ENCODE data around the gene GMDS. TPM values are rescaled to one million over a fixed set of nuclear protein-coding genes. Genes with fewer than 3 reads are reported as not detected.

GMDS gene
- total RNA-seq, 2 experiments from 2014 or later, result 13.9 to 16.4 TPM

DNA sequence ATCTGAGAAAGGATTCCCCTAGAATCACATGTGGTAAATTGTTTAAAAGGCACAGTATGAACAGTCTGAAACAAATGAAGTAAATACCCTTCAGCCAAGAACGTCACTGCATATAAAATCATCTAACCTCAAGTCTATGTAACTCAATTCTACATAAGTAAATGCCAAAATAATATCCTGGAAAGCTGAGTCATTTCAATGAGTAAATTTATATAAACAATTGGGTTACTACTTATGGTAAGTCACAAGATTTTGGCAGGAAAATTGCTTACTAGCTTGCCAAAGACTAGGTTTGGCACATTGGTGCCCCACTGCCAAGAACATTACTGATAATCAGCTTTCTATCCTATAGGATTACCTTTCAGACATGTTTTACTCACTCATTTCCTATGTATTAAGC lies 8.4 kb downstream of the GMDS start:
- intact Hi-C loops (cut with DNase I, micrococcal nuclease), result no loop called here
- POLR2A ChIA-PET, result no interaction called here

DNA sequence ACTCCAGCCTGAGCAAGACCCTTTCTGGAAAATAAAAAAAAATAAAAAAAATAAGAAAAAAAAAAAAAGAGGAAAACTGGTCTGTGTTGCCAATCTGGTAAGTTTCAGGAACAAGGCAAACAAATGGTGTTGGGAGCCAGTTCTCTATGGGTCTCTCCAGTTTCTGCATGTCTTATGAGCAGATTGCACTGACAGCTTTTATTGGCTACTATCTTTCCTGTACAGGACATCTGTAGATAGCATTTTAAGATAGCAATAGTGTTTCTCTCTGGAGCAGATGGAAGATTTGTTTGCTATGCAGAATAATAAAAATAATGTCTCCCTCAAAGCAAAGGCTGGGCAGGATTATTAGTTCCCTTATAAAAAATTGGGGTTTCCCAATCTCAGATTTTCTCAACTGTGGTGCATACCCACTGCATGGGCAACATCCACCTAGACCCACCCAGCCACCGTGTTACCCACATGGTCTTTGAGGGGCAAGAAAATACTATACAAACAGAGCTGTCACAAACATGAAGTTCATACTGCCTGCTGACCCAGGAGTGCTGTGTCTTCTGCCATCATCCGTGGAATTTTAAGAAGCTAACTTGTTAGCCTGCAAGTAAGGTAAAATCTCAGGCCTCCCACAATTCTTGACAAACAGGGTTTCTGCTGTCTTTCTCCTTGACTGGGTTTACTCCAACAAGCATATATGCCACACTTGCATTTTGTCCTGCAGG lies 9.5 kb downstream of the GMDS start:
- Mint-ChIP-seq H3K4me1 (ENCODE audit: low read depth) (peaks cover 28% of the 10 kb centered on the region), H3K27me3 (no peaks in the 10 kb centered on the region), H3K27ac (no peak overlapping the region), H3K4me3 (no peak overlapping the region), H3K36me3 (ENCODE audit: low read depth) (no peaks in the 10 kb centered on the region), H3K9me3 (no peaks in the 10 kb centered on the region)
- CTCF ChIA-PET, result no interaction called here
- intact Hi-C loops (cut with DNase I, micrococcal nuclease), result no loop called here
- no peak overlapping the region for H3K4me3 ChIP-seq (ENCODE audit: low read length)
- H3K9me3 ChIP-seq (ENCODE audit: control insufficient read depth in 1 of 2, insufficient read depth in 1 of 2, low read length in 2 of 2), result no peaks in the 10 kb centered on the region
- DNase-seq (no peak), ATAC-seq (ENCODE audit: poor library complexity) (no peak)
- H3K4me1 ChIP-seq (ENCODE audit: insufficient read depth, low read length), result no peaks in the 10 kb centered on the region
- no peak overlapping the region for H3K27ac ChIP-seq (ENCODE audit: low read depth in 1 of 2, low read length in 2 of 2)
- TF ChIP-seq, protein P1, sequence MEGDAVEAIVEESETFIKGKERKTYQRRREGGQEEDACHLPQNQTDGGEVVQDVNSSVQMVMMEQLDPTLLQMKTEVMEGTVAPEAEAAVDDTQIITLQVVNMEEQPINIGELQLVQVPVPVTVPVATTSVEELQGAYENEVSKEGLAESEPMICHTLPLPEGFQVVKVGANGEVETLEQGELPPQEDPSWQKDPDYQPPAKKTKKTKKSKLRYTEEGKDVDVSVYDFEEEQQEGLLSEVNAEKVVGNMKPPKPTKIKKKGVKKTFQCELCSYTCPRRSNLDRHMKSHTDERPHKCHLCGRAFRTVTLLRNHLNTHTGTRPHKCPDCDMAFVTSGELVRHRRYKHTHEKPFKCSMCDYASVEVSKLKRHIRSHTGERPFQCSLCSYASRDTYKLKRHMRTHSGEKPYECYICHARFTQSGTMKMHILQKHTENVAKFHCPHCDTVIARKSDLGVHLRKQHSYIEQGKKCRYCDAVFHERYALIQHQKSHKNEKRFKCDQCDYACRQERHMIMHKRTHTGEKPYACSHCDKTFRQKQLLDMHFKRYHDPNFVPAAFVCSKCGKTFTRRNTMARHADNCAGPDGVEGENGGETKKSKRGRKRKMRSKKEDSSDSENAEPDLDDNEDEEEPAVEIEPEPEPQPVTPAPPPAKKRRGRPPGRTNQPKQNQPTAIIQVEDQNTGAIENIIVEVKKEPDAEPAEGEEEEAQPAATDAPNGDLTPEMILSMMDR (IDR thresholded peaks at IDR 0.05), result no peak
- peaks cover 3% of the 10 kb centered on the region for H3K36me3 ChIP-seq (ENCODE audit: insufficient read depth, low read length)
- no peaks in the 10 kb centered on the region for H3K27me3 ChIP-seq (ENCODE audit: control insufficient read depth in 1 of 2, insufficient read depth in 2 of 2, low read length in 2 of 2)
- POLR2A ChIA-PET, result no interaction called here

More for the DNA sequence above, 8.4 kb downstream of the GMDS start:
- H3K4me1 ChIP-seq (ENCODE audit: insufficient read depth, low read length), result no peaks in the 10 kb centered on the region
- no peak overlapping the region for H3K4me3 ChIP-seq (ENCODE audit: low read length)
- Mint-ChIP-seq H3K27ac (no peak overlapping the region), H3K36me3 (ENCODE audit: low read depth) (no peaks in the 10 kb centered on the region), H3K4me3 (no peak overlapping the region), H3K27me3 (no peaks in the 10 kb centered on the region), H3K4me1 (ENCODE audit: low read depth) (peaks cover 27% of the 10 kb centered on the region), H3K9me3 (no peaks in the 10 kb centered on the region)
- no peak for ATAC-seq (ENCODE audit: poor library complexity)
- H3K36me3 ChIP-seq (ENCODE audit: insufficient read depth, low read length), result peaks cover 3% of the 10 kb centered on the region
- H3K27me3 ChIP-seq (ENCODE audit: control insufficient read depth in 1 of 2, insufficient read depth in 2 of 2, low read length in 2 of 2), result no peaks in the 10 kb centered on the region
- no peak for DNase-seq
- no peaks in the 10 kb centered on the region for H3K9me3 ChIP-seq (ENCODE audit: control insufficient read depth in 1 of 2, insufficient read depth in 1 of 2, low read length in 2 of 2)
- H3K27ac ChIP-seq (ENCODE audit: low read depth in 1 of 2, low read length in 2 of 2), result no peak overlapping the region
- TF ChIP-seq, protein P1 (IDR thresholded peaks at IDR 0.05), result no peak
- CTCF ChIA-PET, result interaction anchor here (1.1 kb wide), 1 partner anchor 10 kb away, joined by 3 read pairs; no protein-coding TSS in a partner anchor

DNA sequence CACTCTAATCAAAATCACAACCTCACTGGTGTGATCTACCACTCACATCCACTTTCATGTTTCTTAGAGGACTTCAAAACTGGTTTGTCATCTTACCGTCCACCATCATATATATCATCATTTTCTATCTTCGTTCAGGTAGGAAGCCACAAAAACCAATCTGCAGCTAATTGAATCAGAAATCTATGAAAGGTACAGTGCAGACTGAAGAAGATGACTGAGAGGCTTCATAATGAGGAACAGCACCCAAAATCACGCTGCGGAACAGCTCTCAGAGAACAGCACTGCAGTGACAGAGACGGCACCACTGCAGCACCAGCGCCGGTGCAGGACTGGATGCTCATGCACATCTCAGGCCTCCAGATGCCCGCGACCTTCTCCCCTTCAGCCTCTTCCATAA lies 13.0 kb downstream of the GMDS start:
- H3K9me3 Mint-ChIP-seq, result no peaks in the 10 kb centered on the region
- no peaks in the 10 kb centered on the region for H3K36me3 Mint-ChIP-seq (ENCODE audit: low read depth)
- no peaks in the 10 kb centered on the region for H3K27me3 Mint-ChIP-seq
- H3K4me1 Mint-ChIP-seq (ENCODE audit: low read depth), result peaks cover 20% of the 10 kb centered on the region
- H3K27ac ChIP-seq (ENCODE audit: low read depth in 1 of 2, low read length in 2 of 2), result no peak overlapping the region
- H3K4me3 Mint-ChIP-seq, result no peak overlapping the region
- no peak overlapping the region for H3K4me3 ChIP-seq (ENCODE audit: low read length)
- H3K9me3 ChIP-seq (ENCODE audit: control insufficient read depth in 1 of 2, insufficient read depth in 1 of 2, low read length in 2 of 2), result no peaks in the 10 kb centered on the region
- DNase-seq (no peak), ATAC-seq (ENCODE audit: poor library complexity) (no peak)
- H3K4me1 ChIP-seq (ENCODE audit: insufficient read depth, low read length), result no peaks in the 10 kb centered on the region
- peaks cover 3% of the 10 kb centered on the region for H3K36me3 ChIP-seq (ENCODE audit: insufficient read depth, low read length)
- CTCF ChIA-PET, result no interaction called here
- H3K27me3 ChIP-seq (ENCODE audit: control insufficient read depth in 1 of 2, insufficient read depth in 2 of 2, low read length in 2 of 2), result no peaks in the 10 kb centered on the region
- intact Hi-C loops (cut with DNase I, micrococcal nuclease), result no loop called here
- H3K27ac Mint-ChIP-seq, result no peak overlapping the region
- POLR2A ChIA-PET, result no interaction called here
- TF ChIP-seq, protein P1 (IDR thresholded peaks at IDR 0.05), result no peak

All from CD4-positive, alpha-beta T cell (primary cell).